K562 (cell line): ENCODE measurements around the gene APLF. TPM values are rescaled to one million over a fixed set of nuclear protein-coding genes. Genes with fewer than 3 reads are reported as not detected.
A peak's percentile ranks its signal among the peaks of the same experiment; 100 is the strongest.

ENCODE experiments used
- CBX5 ChIP-seq: IDR thresholded peaks from 2 replicates; pipeline ENCODE4 v1.6.1; 2014; ENCODE audit warnings: low read depth, borderline replicate concordance
- MEF2A ChIP-seq: IDR thresholded peaks from 2 replicates; pipeline ENCODE4 v1.6.1; 2011; ENCODE audit warnings: low read depth, mild to moderate bottlenecking, low read length, moderate library complexity; ENCODE audit not compliant: control insufficient read depth
- NR2F6 ChIP-seq: fragments of 450-650 bp; formaldehyde crosslinking; IDR thresholded peaks from 2 replicates; pipeline ENCODE4 v1.4.0; 2020; ENCODE audit warnings: mild to moderate bottlenecking
- RBM25 ChIP-seq: fragments of 200-400 bp; formaldehyde crosslinking; IDR thresholded peaks from 2 replicates; pipeline ENCODE4 v1.6.1; 2018; ENCODE audit warnings: low read length, low read depth, moderate library complexity; ENCODE audit not compliant: severe bottlenecking
- RCOR1 ChIP-seq, 2 experiments: IDR thresholded peaks; 2 replicates each; pipeline ENCODE4 v1.6.1; 2012; ENCODE audit warnings: low read depth in 2 of 2, low read length in 2 of 2, borderline replicate concordance in 1 of 2, improper control_type of control experiment in 1 of 2
- RNF2 ChIP-seq: sonication (generic); IDR thresholded peaks from 2 replicates; pipeline ENCODE4 v1.6.1; 2016
- ZC3H11A ChIP-seq: IDR thresholded peaks from 2 replicates; pipeline ENCODE4 v1.6.1; 2012; ENCODE audit warnings: low read depth, low read length, improper control_type of control experiment
- ZFP36 ChIP-seq: fragments of 150-350 bp; IDR thresholded peaks from 2 replicates; pipeline ENCODE4 v1.6.1; 2018; ENCODE audit warnings: low read length, low read depth; ENCODE audit not compliant: partially characterized antibody
- ZNF311 ChIP-seq: fragments of 250-450 bp; sonication (Bioruptor Pico); IDR thresholded peaks from 2 replicates; pipeline ENCODE4 v1.4.0; 2020; ENCODE audit warnings: mild to moderate bottlenecking, moderate library complexity
- ZNF347 ChIP-seq: fragments of 450-650 bp; formaldehyde crosslinking; IDR thresholded peaks from 2 replicates; pipeline ENCODE4 v1.4.0; 2020; ENCODE audit warnings: low read depth, mild to moderate bottlenecking, moderate library complexity
- ZNF354B ChIP-seq: fragments of 250-450 bp; sonication (Bioruptor Pico); IDR thresholded peaks from 2 replicates; pipeline ENCODE4 v1.4.0; 2020
- ZNF77 ChIP-seq: fragments of 250-450 bp; sonication (Bioruptor Pico); IDR thresholded peaks from 2 replicates; pipeline ENCODE4 v1.5.0; 2020
- ZNF79 ChIP-seq: fragments of 250-450 bp; sonication (Bioruptor Pico); IDR thresholded peaks from 2 replicates; pipeline ENCODE4 v1.4.0; 2020; ENCODE audit warnings: low read depth, mild to moderate bottlenecking, moderate library complexity
- polyA plus RNA-seq, 8 experiments: library from polyadenylated mRNA; depleted of rRNA in 4 of 8; stranded (reverse) in 5 of 8; unstranded in 3 of 8; fragments of >200 nt; fragmentation: Nextera tagmentation in 2 of 8; fragmentation: Illumina TruSeq in 1 of 8; extraction: Ambion mirVana in 2 of 8; extraction: Trizol in 1 of 8; gene quantifications; 2 replicates each; pipeline versions ENCODE4 v1.2.1 to v1.2.3, GENCODE V29; 2011 to 2014; ENCODE audit warnings: inconsistent platforms in 1 of 8, missing spikeins in 1 of 8
- total RNA-seq, 7 experiments: library from RNA; depleted of rRNA in 6 of 7; stranded (reverse); fragments of >200 nt in 6 of 7; fragmentation: Illumina TruSeq in 2 of 7; extraction: Trizol in 2 of 7; gene quantifications; 2 replicates each; pipeline versions ENCODE4 v1.2.1 to v1.2.3, GENCODE V29; 2011 to 2021; ENCODE audit warnings: low replicate concordance in 1 of 7
- TF ChIP-seq, protein P1 (sequence below): fragments of 250-450 bp; sonication (Bioruptor Pico); IDR thresholded peaks from 2 replicates; pipeline ENCODE4 v1.5.0; 2021; ENCODE audit warnings: mild to moderate bottlenecking, borderline replicate concordance
- TF ChIP-seq, protein P2 (sequence below): fragments of 200-800 bp; sonication (Bioruptor generic); IDR thresholded peaks from 2 replicates; pipeline ENCODE4 v1.6.1; 2016; ENCODE audit warnings: missing genetic modification characterization, missing compliant biosample characterization
- TF ChIP-seq, protein P3 (sequence below): fragments of 450-650 bp; IDR thresholded peaks from 2 replicates; pipeline ENCODE4 v1.6.1; 2016; ENCODE audit warnings: low read depth, mild to moderate bottlenecking, moderate library complexity

The APLF gene
- total and polyA plus RNA-seq, 9 of the 15 experiments (the other 6 are each of a cell fraction or from before 2014, with no cell fraction given): 0.07 to 1.1 (median 0.71) TPM

DNA sequence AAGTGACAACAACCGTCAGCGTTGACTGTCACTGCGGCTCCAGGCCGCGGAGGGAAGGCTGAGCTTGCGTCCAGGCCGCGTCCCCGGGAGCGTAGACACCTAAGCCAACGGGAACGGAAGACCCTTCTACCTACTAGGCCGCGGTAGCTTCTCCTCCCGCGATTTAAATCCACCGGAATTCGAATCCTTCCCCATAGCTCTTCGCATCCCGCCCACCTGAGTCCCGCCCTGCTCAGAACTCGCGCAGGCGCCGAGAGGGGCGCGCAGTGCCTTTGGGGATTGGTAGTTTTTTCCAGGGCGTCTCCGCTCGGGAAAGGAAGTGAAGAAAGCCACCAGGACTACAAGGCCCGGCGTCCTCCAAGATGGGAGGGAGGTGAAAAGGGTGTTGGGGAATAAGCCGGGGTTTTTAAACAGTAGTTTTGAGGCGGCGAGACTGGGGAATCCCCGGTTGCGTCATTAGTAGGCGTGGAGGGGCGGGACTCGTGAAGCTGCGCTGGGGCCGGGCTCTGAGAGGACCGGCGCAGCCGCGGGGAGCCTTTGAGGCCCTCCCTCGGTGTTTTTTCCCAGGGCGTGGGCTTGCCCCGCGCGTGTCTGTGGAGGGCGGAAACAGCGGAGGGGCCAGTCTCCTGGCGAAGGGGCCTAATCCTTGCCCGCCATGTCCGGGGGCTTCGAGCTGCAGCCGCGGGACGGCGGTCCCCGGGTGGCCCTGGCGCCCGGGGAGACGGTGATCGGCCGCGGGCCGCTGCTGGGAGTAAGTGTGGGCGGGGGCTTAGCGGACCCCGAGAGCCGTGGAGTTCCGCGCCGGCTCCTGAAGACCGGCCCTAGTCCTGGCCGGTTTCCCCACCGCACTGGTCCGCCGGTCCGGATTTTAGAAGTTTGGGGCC lies at the start of gene APLF, which contains the start of gene FBXO48 (continued):
- TF ChIP-seq RNF2: 0 out of 2 replicates have a peak, but pooled peaks have one; percentile 4
- TF ChIP-seq ZC3H11A: no peak
- TF ChIP-seq ZNF77 (CRISPR knock-in tag): no peak
- no peak for TF ChIP-seq CBX5
- TF ChIP-seq ZNF354B (CRISPR knock-in tag): no peak
- no peak for TF ChIP-seq ZFP36
- TF ChIP-seq ZNF311: no peak
- no peak for TF ChIP-seq ZNF347 (CRISPR knock-in tag)
- TF ChIP-seq RCOR1 (IDR thresholded peaks at IDR 0.05; ENCODE audit: borderline replicate concordance in 1 of 2, low read depth in 2 of 2, low read length in 2 of 2): no peak
- TF ChIP-seq MEF2A: no peak
- TF ChIP-seq, protein P1, sequence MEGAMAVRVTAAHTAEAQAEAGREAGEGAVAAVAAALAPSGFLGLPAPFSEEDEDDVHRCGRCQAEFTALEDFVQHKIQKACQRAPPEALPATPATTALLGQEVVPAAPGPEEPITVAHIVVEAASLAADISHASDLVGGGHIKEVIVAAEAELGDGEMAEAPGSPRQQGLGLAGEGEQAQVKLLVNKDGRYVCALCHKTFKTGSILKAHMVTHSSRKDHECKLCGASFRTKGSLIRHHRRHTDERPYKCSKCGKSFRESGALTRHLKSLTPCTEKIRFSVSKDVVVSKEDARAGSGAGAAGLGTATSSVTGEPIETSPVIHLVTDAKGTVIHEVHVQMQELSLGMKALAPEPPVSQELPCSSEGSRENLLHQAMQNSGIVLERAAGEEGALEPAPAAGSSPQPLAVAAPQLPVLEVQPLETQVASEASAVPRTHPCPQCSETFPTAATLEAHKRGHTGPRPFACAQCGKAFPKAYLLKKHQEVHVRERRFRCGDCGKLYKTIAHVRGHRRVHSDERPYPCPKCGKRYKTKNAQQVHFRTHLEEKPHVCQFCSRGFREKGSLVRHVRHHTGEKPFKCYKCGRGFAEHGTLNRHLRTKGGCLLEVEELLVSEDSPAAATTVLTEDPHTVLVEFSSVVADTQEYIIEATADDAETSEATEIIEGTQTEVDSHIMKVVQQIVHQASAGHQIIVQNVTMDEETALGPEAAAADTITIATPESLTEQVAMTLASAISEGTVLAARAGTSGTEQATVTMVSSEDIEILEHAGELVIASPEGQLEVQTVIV (CRISPR knock-in tag): no peak
- no peak for TF ChIP-seq ZNF79 (CRISPR knock-in tag)
- TF ChIP-seq, protein P2, sequence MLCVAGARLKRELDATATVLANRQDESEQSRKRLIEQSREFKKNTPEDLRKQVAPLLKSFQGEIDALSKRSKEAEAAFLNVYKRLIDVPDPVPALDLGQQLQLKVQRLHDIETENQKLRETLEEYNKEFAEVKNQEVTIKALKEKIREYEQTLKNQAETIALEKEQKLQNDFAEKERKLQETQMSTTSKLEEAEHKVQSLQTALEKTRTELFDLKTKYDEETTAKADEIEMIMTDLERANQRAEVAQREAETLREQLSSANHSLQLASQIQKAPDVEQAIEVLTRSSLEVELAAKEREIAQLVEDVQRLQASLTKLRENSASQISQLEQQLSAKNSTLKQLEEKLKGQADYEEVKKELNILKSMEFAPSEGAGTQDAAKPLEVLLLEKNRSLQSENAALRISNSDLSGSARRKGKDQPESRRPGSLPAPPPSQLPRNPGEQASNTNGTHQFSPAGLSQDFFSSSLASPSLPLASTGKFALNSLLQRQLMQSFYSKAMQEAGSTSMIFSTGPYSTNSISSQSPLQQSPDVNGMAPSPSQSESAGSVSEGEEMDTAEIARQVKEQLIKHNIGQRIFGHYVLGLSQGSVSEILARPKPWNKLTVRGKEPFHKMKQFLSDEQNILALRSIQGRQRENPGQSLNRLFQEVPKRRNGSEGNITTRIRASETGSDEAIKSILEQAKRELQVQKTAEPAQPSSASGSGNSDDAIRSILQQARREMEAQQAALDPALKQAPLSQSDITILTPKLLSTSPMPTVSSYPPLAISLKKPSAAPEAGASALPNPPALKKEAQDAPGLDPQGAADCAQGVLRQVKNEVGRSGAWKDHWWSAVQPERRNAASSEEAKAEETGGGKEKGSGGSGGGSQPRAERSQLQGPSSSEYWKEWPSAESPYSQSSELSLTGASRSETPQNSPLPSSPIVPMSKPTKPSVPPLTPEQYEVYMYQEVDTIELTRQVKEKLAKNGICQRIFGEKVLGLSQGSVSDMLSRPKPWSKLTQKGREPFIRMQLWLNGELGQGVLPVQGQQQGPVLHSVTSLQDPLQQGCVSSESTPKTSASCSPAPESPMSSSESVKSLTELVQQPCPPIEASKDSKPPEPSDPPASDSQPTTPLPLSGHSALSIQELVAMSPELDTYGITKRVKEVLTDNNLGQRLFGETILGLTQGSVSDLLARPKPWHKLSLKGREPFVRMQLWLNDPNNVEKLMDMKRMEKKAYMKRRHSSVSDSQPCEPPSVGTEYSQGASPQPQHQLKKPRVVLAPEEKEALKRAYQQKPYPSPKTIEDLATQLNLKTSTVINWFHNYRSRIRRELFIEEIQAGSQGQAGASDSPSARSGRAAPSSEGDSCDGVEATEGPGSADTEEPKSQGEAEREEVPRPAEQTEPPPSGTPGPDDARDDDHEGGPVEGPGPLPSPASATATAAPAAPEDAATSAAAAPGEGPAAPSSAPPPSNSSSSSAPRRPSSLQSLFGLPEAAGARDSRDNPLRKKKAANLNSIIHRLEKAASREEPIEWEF (CRISPR knock-in tag): no peak
- TF ChIP-seq RBM25: no peak
- TF ChIP-seq NR2F6: no peak
- TF ChIP-seq, protein P3, sequence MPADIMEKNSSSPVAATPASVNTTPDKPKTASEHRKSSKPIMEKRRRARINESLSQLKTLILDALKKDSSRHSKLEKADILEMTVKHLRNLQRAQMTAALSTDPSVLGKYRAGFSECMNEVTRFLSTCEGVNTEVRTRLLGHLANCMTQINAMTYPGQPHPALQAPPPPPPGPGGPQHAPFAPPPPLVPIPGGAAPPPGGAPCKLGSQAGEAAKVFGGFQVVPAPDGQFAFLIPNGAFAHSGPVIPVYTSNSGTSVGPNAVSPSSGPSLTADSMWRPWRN: no peak
